H9 (cell line): ENCODE measurements around the gene FOLR2. TPM values are rescaled to one million over a fixed set of nuclear protein-coding genes. Genes with fewer than 3 reads are reported as not detected.

Experiments
- DNase-seq: peaks from one replicate; pipeline ENCODE4 v3.0.0-alpha.2; 2017
- H2AFZ ChIP-seq: one replicate; pipeline ENCODE4 v1.6.1; 2013; ENCODE audit warnings: mild to moderate bottlenecking, low read length, control low read depth, moderate library complexity
- H2AK5ac ChIP-seq: 2 replicates; pipeline ENCODE4 v1.6.1; 2013; ENCODE audit warnings: low read length, control low read depth, mixed read lengths; ENCODE audit not compliant: insufficient read length
- H2BK120ac ChIP-seq: one replicate; pipeline ENCODE4 v1.6.1; 2013; ENCODE audit warnings: low read depth, mild to moderate bottlenecking, low read length, control low read depth, inconsistent platforms; ENCODE audit not compliant: poor library complexity, severe bottlenecking
- H2BK12ac ChIP-seq: 2 replicates; pipeline ENCODE4 v1.6.1; 2013; ENCODE audit warnings: low read length, control low read depth, mixed read lengths, low read depth; ENCODE audit not compliant: insufficient read length
- H2BK15ac ChIP-seq: 2 replicates; pipeline ENCODE4 v1.6.1; 2013; ENCODE audit warnings: low read depth, low read length, control low read depth
- H2BK20ac ChIP-seq: one replicate; pipeline ENCODE4 v1.6.1; 2013; ENCODE audit warnings: low read depth, mild to moderate bottlenecking, low read length, control low read depth, inconsistent platforms; ENCODE audit not compliant: poor library complexity, severe bottlenecking
- H2BK5ac ChIP-seq: 2 replicates; pipeline ENCODE4 v1.6.1; 2013; ENCODE audit warnings: low read length, control low read depth, mixed read lengths; ENCODE audit not compliant: insufficient read length
- H3K14ac ChIP-seq: 2 replicates; pipeline ENCODE4 v1.6.1; 2013; ENCODE audit warnings: low read length, control low read depth; ENCODE audit not compliant: insufficient read depth
- H3K18ac ChIP-seq: 2 replicates; pipeline ENCODE4 v1.6.1; 2013; ENCODE audit warnings: low read depth, mild to moderate bottlenecking, mixed read lengths, low read length, control low read depth; ENCODE audit not compliant: insufficient read length
- H3K23ac ChIP-seq: 2 replicates; pipeline ENCODE4 v1.6.1; 2013; ENCODE audit warnings: low read length, control low read depth, mixed read lengths, low read depth; ENCODE audit not compliant: insufficient read length
- H3K23me2 ChIP-seq: 2 replicates; pipeline ENCODE4 v1.6.1; 2013; ENCODE audit warnings: low read depth, mild to moderate bottlenecking, mixed read lengths, low read length, control low read depth; ENCODE audit not compliant: insufficient read length, poor library complexity, severe bottlenecking
- H3K27ac ChIP-seq: 2 replicates; pipeline ENCODE4 v1.5.1; 2013; ENCODE audit warnings: low read length, control low read depth, mixed read lengths, low read depth; ENCODE audit not compliant: insufficient read length
- H3K27me3 ChIP-seq: 2 replicates; pipeline ENCODE4 v1.6.1; 2013; ENCODE audit warnings: low read length, control low read depth, inconsistent platforms; ENCODE audit not compliant: insufficient read depth
- H3K4ac ChIP-seq: 2 replicates; pipeline ENCODE4 v1.6.1; 2013; ENCODE audit warnings: low read depth, mild to moderate bottlenecking, control low read depth, inconsistent platforms, low read length, moderate library complexity
- H3K4me1 ChIP-seq: 2 replicates; pipeline ENCODE4 v1.6.1; 2013; ENCODE audit warnings: low read length, control low read depth, inconsistent platforms; ENCODE audit not compliant: insufficient read depth
- H3K4me2 ChIP-seq: 2 replicates; pipeline ENCODE4 v1.6.1; 2013; ENCODE audit warnings: low read length, control low read depth, mixed read lengths; ENCODE audit not compliant: insufficient read length, insufficient read depth
- H3K56ac ChIP-seq: 2 replicates; pipeline ENCODE4 v1.6.1; 2013; ENCODE audit warnings: low read depth, mild to moderate bottlenecking, mixed read lengths, low read length, control low read depth; ENCODE audit not compliant: insufficient read length
- H3K79me1 ChIP-seq: 2 replicates; pipeline ENCODE4 v1.6.1; 2013; ENCODE audit warnings: low read depth, mild to moderate bottlenecking, moderate library complexity, low read length, control low read depth, inconsistent platforms; ENCODE audit not compliant: insufficient read depth, poor library complexity, severe bottlenecking
- H3K79me2 ChIP-seq: 2 replicates; pipeline ENCODE4 v1.6.1; 2013; ENCODE audit warnings: low read length, control low read depth, inconsistent platforms; ENCODE audit not compliant: insufficient read depth
- H3K9ac ChIP-seq: 2 replicates; pipeline ENCODE4 v1.6.1; 2013; ENCODE audit warnings: low read length, control low read depth, mixed read lengths; ENCODE audit not compliant: insufficient read length; ENCODE audit errors: extremely low read depth
- H3K9me3 ChIP-seq: one replicate; pipeline ENCODE4 v1.6.1; 2013; ENCODE audit warnings: low read depth, low read length, inconsistent platforms; ENCODE audit not compliant: control insufficient read depth
- H3T11ph ChIP-seq: one replicate; pipeline ENCODE4 v1.6.1; 2013; ENCODE audit warnings: mild to moderate bottlenecking, low read length, control low read depth, inconsistent platforms
- H4K20me1 ChIP-seq: one replicate; pipeline ENCODE4 v1.6.1; 2013; ENCODE audit not compliant: control insufficient read depth, insufficient read length, insufficient read depth
- H4K5ac ChIP-seq: 2 replicates; pipeline ENCODE4 v1.6.1; 2013; ENCODE audit warnings: low read depth, mild to moderate bottlenecking, mixed read lengths, low read length, control low read depth; ENCODE audit not compliant: insufficient read length
- H4K8ac ChIP-seq: replicated peaks from 2 replicates; pipeline ENCODE4 v1.6.1; 2013; ENCODE audit warnings: low read length, control low read depth, mixed read lengths, low read depth; ENCODE audit not compliant: insufficient read length
- H4K91ac ChIP-seq: 2 replicates; pipeline ENCODE4 v1.6.1; 2013; ENCODE audit warnings: low read depth, mild to moderate bottlenecking, moderate library complexity, mixed read lengths, low read length, control low read depth; ENCODE audit not compliant: insufficient read length
- H3K27ac Mint-ChIP-seq, 3 experiments: 2 replicates in 2 of 3; 3 replicates in 1 of 3; pipeline ENCODE4 v1.8.0; 2020 to 2021; ENCODE audit warnings: mixed read lengths in 3 of 3, mild to moderate bottlenecking in 1 of 3, moderate library complexity in 1 of 3
- H3K27me3 Mint-ChIP-seq: 2 replicates; pipeline ENCODE4 v1.8.0; 2021; ENCODE audit warnings: low read depth, mild to moderate bottlenecking, moderate library complexity, mixed read lengths
- H3K36me3 Mint-ChIP-seq, 3 experiments: 2 replicates in 2 of 3; 3 replicates in 1 of 3; pipeline ENCODE4 v1.8.0; 2020 to 2021; ENCODE audit warnings: low read depth in 3 of 3, mixed read lengths in 3 of 3; ENCODE audit not compliant: insufficient read depth in 1 of 3
- H3K4me1 Mint-ChIP-seq, 2 experiments: 2 replicates each; pipeline ENCODE4 v1.8.0; 2020; ENCODE audit warnings: mixed read lengths in 2 of 2
- H3K4me3 Mint-ChIP-seq, 2 experiments: 2 replicates in 1 of 2; 3 replicates in 1 of 2; pipeline ENCODE4 v1.8.0; 2020 to 2021; ENCODE audit warnings: mild to moderate bottlenecking in 2 of 2, mixed read lengths in 2 of 2, moderate library complexity in 1 of 2
- H3K9me3 Mint-ChIP-seq, 2 experiments: 2 replicates in 1 of 2; 3 replicates in 1 of 2; pipeline ENCODE4 v1.8.0; 2020; ENCODE audit warnings: mild to moderate bottlenecking in 2 of 2, mixed read lengths in 2 of 2, moderate library complexity in 1 of 2
- CTCF ChIP-seq: fragments of 200-600 bp; sonication (generic); conservative IDR thresholded peaks from 3 replicates; pipeline ENCODE4 v1.8.0; 2021; ENCODE audit warnings: antibody characterized with exemption, mild to moderate bottlenecking
- whole genome bisulfite sequencing: extraction: QIAGEN DNeasy Blood & Tissue Kit; methylation state at CpG from one replicate; pipeline ENCODE4 v1.1.7; 2013; ENCODE audit warnings: missing lambda C conversion rate, low lambda C conversion rate, mixed read lengths; ENCODE audit not compliant: insufficient read length; ENCODE audit errors: extremely low coverage; 5-methylcytosine and 5-hydroxymethylcytosine counted together
- total RNA-seq: library from RNA; stranded (reverse); gene quantifications from 2 replicates; pipeline ENCODE4 v1.2.1, GENCODE V29; 2021

The FOLR2 gene
- total RNA-seq, 1 experiment from 2014 or later = not detected

GRCh38 chr11:72244361-72245262, 28.0 kb downstream of the FOLR2 start:
- Histone ChIP-seq H3K79me1 (no peaks in the 10 kb centered on the region), H3K4ac (no peak overlapping the region), H3K27ac (no peak overlapping the region), H2AFZ (no peak overlapping the region), H3K23me2 (peaks cover 21% of the 10 kb centered on the region), H3K14ac (no peak overlapping the region), H2BK12ac (no peak overlapping the region), H3K27me3 (peaks cover 71% of the 10 kb centered on the region), H2BK20ac (no peak overlapping the region), H4K8ac (no peak overlapping the region), H3T11ph (no peak overlapping the region), H4K91ac (no peak overlapping the region), H4K5ac (no peak overlapping the region), H3K79me2 (no peaks in the 10 kb centered on the region), H3K18ac (no peak overlapping the region), H3K9ac (no peak overlapping the region), H4K20me1 (no peaks in the 10 kb centered on the region), H2BK5ac (no peak overlapping the region), H3K4me2 (peak overlapping the region; percentile 98), H2BK15ac (no peak overlapping the region), H3K23ac (no peak overlapping the region), H2AK5ac (no peak overlapping the region), H2BK120ac (no peak overlapping the region), H3K4me1 (peaks cover 9% of the 10 kb centered on the region; the same call in 1 of the 2 replicates), H3K9me3 (no peaks in the 10 kb centered on the region), H3K56ac (no peak overlapping the region)
- Mint-ChIP-seq H3K9me3 (peaks cover 0 to 6% of the 10 kb centered on the region in 2 experiments; a peak in 3 of 5 replicates), H3K4me1 (peaks cover 19 to 35% of the 10 kb centered on the region in 2 experiments), H3K27me3 (peaks cover 44% of the 10 kb centered on the region), H3K27ac (no peak overlapping the region; a peak in 1 of 7 replicates), H3K36me3 (peaks cover 0 to 5% (median 0%) of the 10 kb centered on the region in 3 experiments; a peak in 3 of 7 replicates), H3K4me3 (peak overlapping the region in 1 of 2 experiments; percentile 63; a peak in 3 of 5 replicates)
- no CpG with 5 or more reads among the region's 46 CpGs for WGBS
- TF ChIP-seq CTCF = no peak
- DNase-seq = peak; percentile 68
